MM.1S (cell line): ENCODE data around the gene MED13L.

ENCODE experiments used
- DNase-seq: peaks from one replicate; pipeline ENCODE4 v3.0.0-alpha.2; 2015
- H2AFZ ChIP-seq: fragments of 300-600 bp; sonication (generic); 2 replicates; pipeline ENCODE4 v1.6.0; 2016; ENCODE audit warnings: antibody characterized with exemption, low read length
- H3F3A ChIP-seq: fragments of 300-600 bp; sonication (generic); 2 replicates; pipeline ENCODE4 v1.6.1; 2016; ENCODE audit warnings: mild to moderate bottlenecking, antibody characterized with exemption, low read length, moderate library complexity, mixed read lengths; ENCODE audit not compliant: insufficient read depth
- H3K27ac ChIP-seq: fragments of 300-600 bp; sonication (generic); 2 replicates; pipeline ENCODE4 v1.5.1; 2016; ENCODE audit warnings: mild to moderate bottlenecking, low read length
- H3K27me3 ChIP-seq: fragments of 300-600 bp; sonication (generic); replicated peaks from 2 replicates; pipeline ENCODE4 v1.6.0; 2016; ENCODE audit warnings: low read length; ENCODE audit not compliant: insufficient read depth
- H3K36me3 ChIP-seq: fragments of 300-600 bp; sonication (generic); replicated peaks from 2 replicates; pipeline ENCODE4 v1.6.1; 2016; ENCODE audit warnings: mild to moderate bottlenecking, low read length, mixed read lengths; ENCODE audit not compliant: insufficient read depth
- H3K4me1 ChIP-seq: fragments of 300-600 bp; sonication (generic); 2 replicates; pipeline ENCODE4 v1.6.1; 2016; ENCODE audit warnings: low read length, mixed read lengths
- H3K4me2 ChIP-seq: fragments of 300-600 bp; sonication (generic); 2 replicates; pipeline ENCODE4 v1.6.0; 2016; ENCODE audit warnings: low read depth, low read length
- H3K4me3 ChIP-seq: fragments of 300-600 bp; sonication (generic); 2 replicates; pipeline ENCODE4 v1.5.1; 2016; ENCODE audit warnings: low read length, mixed read lengths
- H3K79me2 ChIP-seq: fragments of 300-600 bp; sonication (generic); 2 replicates; pipeline ENCODE4 v1.6.1; 2016; ENCODE audit warnings: mixed run types, low read length, mixed read lengths
- H3K9ac ChIP-seq: fragments of 300-600 bp; sonication (generic); 2 replicates; pipeline ENCODE4 v1.6.1; 2016; ENCODE audit warnings: low read length, mixed read lengths
- H3K9me2 ChIP-seq: fragments of 300-600 bp; sonication (generic); replicated peaks from 2 replicates; pipeline ENCODE4 v1.6.1; 2016; ENCODE audit warnings: mild to moderate bottlenecking, low read length, mixed read lengths; ENCODE audit not compliant: insufficient read depth
- H3K9me3 ChIP-seq: fragments of 300-600 bp; sonication (generic); replicated peaks from 2 replicates; pipeline ENCODE4 v1.6.1; 2016; ENCODE audit warnings: mild to moderate bottlenecking, low read length, mixed read lengths; ENCODE audit not compliant: insufficient read depth
- H4K20me1 ChIP-seq: fragments of 300-600 bp; sonication (generic); 2 replicates; pipeline ENCODE4 v1.6.1; 2016; ENCODE audit warnings: mild to moderate bottlenecking, low read length, moderate library complexity, mixed read lengths; ENCODE audit not compliant: insufficient read depth
- EZH2 ChIP-seq: fragments of 300-600 bp; sonication (generic); optimal IDR thresholded peaks from 2 replicates; pipeline ENCODE3; 2017; ENCODE audit warnings: low read depth, mild to moderate bottlenecking, antibody characterized with exemption, low read length, mixed read lengths
- EZH2phosphoT487 ChIP-seq: fragments of 300-600 bp; sonication (generic); IDR thresholded peaks from 2 replicates; pipeline ENCODE4 v1.6.1; 2018; ENCODE audit warnings: antibody characterized with exemption, low read length
- TF ChIP-seq, protein P1 (sequence below): fragments of 300-600 bp; sonication (generic); IDR thresholded peaks from 2 replicates; pipeline ENCODE4 v1.5.1; 2016; ENCODE audit warnings: antibody characterized with exemption, low read length, mixed read lengths

The MED13L gene

DNA sequence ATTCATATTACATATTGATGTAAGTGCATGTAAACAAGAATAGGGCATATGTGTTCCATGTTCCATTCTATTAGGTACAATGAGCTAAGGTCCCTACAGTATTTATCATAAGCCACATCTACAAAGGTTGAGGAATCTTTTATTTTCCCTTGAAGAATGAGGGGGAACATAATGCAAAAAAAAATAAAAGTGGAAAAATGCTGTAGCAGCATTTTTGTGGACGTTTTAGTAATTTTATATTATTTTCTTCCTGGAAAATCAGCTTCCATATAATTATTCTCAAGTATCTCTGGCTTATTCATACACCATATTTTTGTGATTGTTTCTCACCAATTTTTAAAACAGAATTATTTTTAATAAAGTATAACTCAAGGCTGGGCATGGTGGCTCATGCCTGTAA, 148.7 kb downstream of the MED13L start:
- no peak overlapping the region for H3K4me3 ChIP-seq
- H3K27me3 ChIP-seq = no peaks in the 10 kb centered on the region
- no peaks in the 10 kb centered on the region for H3K36me3 ChIP-seq
- no peaks in the 10 kb centered on the region for H3K9me2 ChIP-seq
- TF ChIP-seq, protein P1, sequence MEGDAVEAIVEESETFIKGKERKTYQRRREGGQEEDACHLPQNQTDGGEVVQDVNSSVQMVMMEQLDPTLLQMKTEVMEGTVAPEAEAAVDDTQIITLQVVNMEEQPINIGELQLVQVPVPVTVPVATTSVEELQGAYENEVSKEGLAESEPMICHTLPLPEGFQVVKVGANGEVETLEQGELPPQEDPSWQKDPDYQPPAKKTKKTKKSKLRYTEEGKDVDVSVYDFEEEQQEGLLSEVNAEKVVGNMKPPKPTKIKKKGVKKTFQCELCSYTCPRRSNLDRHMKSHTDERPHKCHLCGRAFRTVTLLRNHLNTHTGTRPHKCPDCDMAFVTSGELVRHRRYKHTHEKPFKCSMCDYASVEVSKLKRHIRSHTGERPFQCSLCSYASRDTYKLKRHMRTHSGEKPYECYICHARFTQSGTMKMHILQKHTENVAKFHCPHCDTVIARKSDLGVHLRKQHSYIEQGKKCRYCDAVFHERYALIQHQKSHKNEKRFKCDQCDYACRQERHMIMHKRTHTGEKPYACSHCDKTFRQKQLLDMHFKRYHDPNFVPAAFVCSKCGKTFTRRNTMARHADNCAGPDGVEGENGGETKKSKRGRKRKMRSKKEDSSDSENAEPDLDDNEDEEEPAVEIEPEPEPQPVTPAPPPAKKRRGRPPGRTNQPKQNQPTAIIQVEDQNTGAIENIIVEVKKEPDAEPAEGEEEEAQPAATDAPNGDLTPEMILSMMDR = no peak
- no peak for TF ChIP-seq EZH2phosphoT487
- TF ChIP-seq EZH2 = no peak
- peaks cover 20% of the 10 kb centered on the region; the same call in 1 of the 2 replicates for H4K20me1 ChIP-seq
- no peaks in the 10 kb centered on the region for H3F3A ChIP-seq
- no peak overlapping the region for H2AFZ ChIP-seq
- no peak overlapping the region for H3K4me2 ChIP-seq
- no peak overlapping the region for H3K9ac ChIP-seq
- H3K27ac ChIP-seq = no peak overlapping the region
- peaks cover 98% of the 10 kb centered on the region for H3K79me2 ChIP-seq
- no peaks in the 10 kb centered on the region for H3K9me3 ChIP-seq
- DNase-seq = no peak
- H3K4me1 ChIP-seq = no peaks in the 10 kb centered on the region

DNA sequence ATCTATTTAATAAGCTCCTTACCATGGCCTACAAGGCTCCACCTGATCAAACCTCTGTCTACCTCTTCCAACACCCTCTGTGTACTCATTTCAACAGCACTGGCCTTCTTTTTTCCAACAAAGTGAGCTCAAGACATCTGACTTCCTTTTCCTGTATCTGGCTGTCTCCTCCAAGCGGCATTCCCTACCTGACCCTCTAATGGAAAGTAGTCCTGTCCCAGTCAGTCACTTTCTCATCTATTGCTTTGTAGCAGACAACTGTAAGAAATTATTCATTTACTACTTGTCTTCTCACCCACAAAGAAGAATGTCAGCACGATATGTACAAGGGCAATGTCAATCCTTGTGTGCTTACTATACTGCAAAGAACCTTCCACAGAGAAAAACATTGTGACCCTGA, 149.6 kb downstream of the MED13L start:
- Histone ChIP-seq H2AFZ (no peak overlapping the region), H3K4me3 (no peak overlapping the region), H3K4me2 (no peak overlapping the region), H4K20me1 (peaks cover 18% of the 10 kb centered on the region; the same call in 1 of the 2 replicates), H3K4me1 (no peaks in the 10 kb centered on the region), H3K27ac (no peak overlapping the region), H3K9ac (no peak overlapping the region), H3K9me2 (no peaks in the 10 kb centered on the region), H3F3A (no peaks in the 10 kb centered on the region), H3K36me3 (no peaks in the 10 kb centered on the region), H3K9me3 (no peaks in the 10 kb centered on the region), H3K27me3 (no peaks in the 10 kb centered on the region), H3K79me2 (peaks cover 98% of the 10 kb centered on the region)
- TF ChIP-seq EZH2phosphoT487 = no peak
- TF ChIP-seq, protein P1 = no peak
- no peak for TF ChIP-seq EZH2
- no peak for DNase-seq

DNA sequence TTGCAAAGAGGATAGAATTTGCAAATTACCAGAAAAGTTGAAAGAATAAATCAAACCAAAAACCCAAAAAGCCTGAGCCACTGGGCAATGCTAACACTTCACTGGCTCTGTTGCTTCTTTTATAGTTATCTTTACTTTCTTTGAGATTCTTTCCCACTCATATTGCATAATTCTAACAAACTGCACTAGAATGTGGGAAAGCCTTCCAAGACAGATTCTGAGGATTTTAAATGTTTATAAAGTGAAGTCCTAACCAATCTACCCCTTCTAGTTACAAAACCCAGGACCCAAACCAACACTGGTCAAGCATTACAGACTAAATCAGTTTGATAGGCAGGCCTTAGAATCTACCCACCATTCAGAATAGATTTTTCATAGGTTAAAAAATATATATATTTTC, 150.9 kb downstream of the MED13L start:
- Histone ChIP-seq H3K27me3 (no peaks in the 10 kb centered on the region), H2AFZ (no peak overlapping the region), H4K20me1 (peaks cover 21% of the 10 kb centered on the region; the same call in 1 of the 2 replicates), H3K4me2 (no peak overlapping the region), H3K27ac (no peak overlapping the region), H3K79me2 (peaks cover 98% of the 10 kb centered on the region), H3K36me3 (no peaks in the 10 kb centered on the region), H3F3A (no peaks in the 10 kb centered on the region), H3K9me3 (no peaks in the 10 kb centered on the region), H3K4me3 (no peak overlapping the region), H3K4me1 (no peaks in the 10 kb centered on the region), H3K9me2 (no peaks in the 10 kb centered on the region), H3K9ac (no peak overlapping the region)
- no peak for TF ChIP-seq EZH2
- TF ChIP-seq, protein P1 = no peak
- TF ChIP-seq EZH2phosphoT487 = no peak
- no peak for DNase-seq
